ENCODE results near the gene MUC20. TPM values are rescaled to one million over a fixed set of nuclear protein-coding genes. Genes with fewer than 3 reads are reported as not detected.

The MUC20 gene
- total RNA-seq, 3 donors from 2014 or later, result 29.5 to 147 (median 112) TPM

DNA sequence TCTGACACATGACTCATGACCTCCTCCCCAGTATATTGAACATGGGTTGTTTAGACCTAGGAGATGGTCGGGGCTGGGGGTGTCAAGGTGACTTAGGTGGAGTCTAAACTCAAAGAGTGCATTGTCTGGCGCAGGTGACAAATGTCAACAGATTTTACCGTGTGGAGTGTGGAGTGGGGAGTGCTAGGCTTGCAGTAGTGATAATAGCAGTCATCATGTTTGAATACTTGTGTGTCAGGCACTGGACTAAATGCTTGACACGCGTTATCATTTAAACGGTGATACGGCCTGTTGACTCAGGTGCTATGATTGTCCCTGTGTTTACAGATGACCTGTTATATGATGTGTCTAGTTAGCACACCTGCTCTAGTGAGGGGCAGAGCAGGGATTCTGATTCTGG is 30.8 kb downstream of the MUC20 start:
- Histone ChIP-seq H3K9me3 (no peaks in the 10 kb centered on the region), H3K36me3 (ENCODE audit: low read depth) (peaks cover 6% of the 10 kb centered on the region), H3K4me1 (ENCODE audit: low read depth) (peaks cover 3% of the 10 kb centered on the region), H3K4me3 (no peak overlapping the region)
- ATAC-seq (peak; percentile 39), DNase-seq (no peak)
- TF ChIP-seq, protein P1, sequence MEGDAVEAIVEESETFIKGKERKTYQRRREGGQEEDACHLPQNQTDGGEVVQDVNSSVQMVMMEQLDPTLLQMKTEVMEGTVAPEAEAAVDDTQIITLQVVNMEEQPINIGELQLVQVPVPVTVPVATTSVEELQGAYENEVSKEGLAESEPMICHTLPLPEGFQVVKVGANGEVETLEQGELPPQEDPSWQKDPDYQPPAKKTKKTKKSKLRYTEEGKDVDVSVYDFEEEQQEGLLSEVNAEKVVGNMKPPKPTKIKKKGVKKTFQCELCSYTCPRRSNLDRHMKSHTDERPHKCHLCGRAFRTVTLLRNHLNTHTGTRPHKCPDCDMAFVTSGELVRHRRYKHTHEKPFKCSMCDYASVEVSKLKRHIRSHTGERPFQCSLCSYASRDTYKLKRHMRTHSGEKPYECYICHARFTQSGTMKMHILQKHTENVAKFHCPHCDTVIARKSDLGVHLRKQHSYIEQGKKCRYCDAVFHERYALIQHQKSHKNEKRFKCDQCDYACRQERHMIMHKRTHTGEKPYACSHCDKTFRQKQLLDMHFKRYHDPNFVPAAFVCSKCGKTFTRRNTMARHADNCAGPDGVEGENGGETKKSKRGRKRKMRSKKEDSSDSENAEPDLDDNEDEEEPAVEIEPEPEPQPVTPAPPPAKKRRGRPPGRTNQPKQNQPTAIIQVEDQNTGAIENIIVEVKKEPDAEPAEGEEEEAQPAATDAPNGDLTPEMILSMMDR (IDR thresholded peaks at IDR 0.05), result no peak
- intact Hi-C loops (cut with DNase I, micrococcal nuclease), result no loop called here

DNA sequence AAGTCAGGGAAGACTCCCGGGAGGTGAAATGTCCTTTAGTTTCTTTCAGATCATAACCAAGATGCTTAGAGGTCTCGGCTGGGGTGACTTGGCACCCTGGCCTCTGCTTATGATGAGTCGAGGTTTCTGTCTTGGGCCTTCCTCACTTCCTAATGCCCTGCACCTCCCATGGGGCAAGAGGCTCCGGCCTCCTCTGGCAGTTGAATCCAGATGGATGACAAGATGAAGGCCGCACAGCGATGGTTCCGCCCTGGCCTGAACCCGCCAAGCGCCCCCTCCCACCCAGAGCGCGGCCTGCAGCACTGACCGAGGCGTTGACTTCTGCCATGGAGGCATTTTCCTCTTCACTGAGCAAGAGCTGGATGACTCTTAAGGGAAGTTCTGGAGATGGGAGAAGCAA is 31.3 kb downstream of the MUC20 start:
- H3K4me1 ChIP-seq (ENCODE audit: low read depth), result peaks cover 3% of the 10 kb centered on the region
- no peak overlapping the region for H3K4me3 ChIP-seq
- ATAC-seq (no peak), DNase-seq (peak in 1 of 3 donors; percentile 27)
- TF ChIP-seq, protein P1 (IDR thresholded peaks at IDR 0.05), result no peak
- intact Hi-C loops (cut with DNase I, micrococcal nuclease), result no loop called here
- no peaks in the 10 kb centered on the region for H3K9me3 ChIP-seq
- peaks cover 6% of the 10 kb centered on the region for H3K36me3 ChIP-seq (ENCODE audit: low read depth)

DNA sequence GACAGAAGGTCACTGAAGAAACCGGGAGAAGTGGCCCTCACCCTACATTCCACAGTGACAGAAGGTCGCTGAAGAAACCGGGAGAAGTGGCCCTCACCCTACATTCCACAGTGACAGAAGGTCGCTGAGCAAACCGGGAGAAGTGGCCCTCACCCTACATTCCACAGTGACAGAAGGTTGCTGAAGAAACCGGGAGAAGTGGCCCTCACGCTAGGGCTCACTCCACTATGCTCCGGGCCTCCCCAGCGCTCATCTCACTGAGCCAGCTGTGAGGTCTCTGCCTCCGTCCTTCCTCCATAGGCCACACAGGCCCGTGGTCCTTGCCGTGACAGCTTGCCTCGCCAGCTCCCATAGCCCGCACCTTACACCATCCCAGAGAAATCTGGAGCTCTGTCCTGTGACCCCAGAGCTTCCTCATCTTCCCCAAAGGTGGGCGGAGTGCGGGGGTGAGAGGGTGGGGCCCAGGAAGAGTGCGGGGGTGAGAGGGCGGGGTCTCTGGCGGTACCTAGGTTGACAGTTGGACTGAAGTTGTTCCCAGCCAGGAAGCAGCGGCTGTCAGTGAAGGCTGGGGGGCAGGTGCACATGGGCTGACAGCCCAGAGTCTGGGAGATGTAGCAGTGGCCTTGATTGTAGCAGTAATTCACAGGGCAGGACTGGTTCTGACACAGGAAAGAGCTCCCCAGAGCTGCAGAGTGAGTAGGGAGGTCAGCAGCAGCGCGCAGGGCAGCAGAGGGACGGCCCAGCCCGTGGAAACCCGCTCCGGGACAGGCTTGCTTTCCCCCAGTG is 32.0 kb downstream of the MUC20 start:
- H3K4me3 ChIP-seq, result no peak overlapping the region
- peaks cover 6% of the 10 kb centered on the region for H3K36me3 ChIP-seq (ENCODE audit: low read depth)
- peaks cover 3% of the 10 kb centered on the region for H3K4me1 ChIP-seq (ENCODE audit: low read depth)
- H3K9me3 ChIP-seq, result no peaks in the 10 kb centered on the region
- intact Hi-C loops (cut with DNase I, micrococcal nuclease), result no loop called here
- TF ChIP-seq, protein P1 (IDR thresholded peaks at IDR 0.05), result no peak
- ATAC-seq, result peak; percentile 4
- DNase-seq, result peak in 1 of 3 donors; percentile 29

DNA sequence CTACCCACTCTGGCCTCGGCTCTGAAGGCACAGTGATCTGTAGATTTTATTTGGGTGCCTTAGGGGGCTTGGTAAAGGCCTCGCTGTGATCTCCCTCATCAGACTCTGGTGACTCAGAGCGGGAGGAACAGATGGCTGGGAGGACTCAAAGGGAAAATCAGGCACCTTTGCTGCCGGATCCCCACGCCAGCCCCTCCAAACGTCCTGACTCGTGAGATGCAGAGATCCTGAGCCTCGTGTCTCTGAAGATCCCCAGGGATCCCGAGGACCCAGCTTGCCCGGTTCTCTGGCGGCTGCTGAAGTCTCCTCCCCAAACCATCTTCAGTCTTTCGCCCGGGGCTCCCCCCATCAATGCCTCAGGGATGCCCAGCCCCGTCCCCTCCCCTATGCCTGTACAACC is 32.8 kb downstream of the MUC20 start:
- Histone ChIP-seq H3K36me3 (ENCODE audit: low read depth) (peaks cover 6% of the 10 kb centered on the region), H3K9me3 (no peaks in the 10 kb centered on the region), H3K4me3 (no peak overlapping the region), H3K4me1 (ENCODE audit: low read depth) (no peaks in the 10 kb centered on the region)
- TF ChIP-seq, protein P1 (IDR thresholded peaks at IDR 0.05), result no peak
- ATAC-seq, result no peak
- DNase-seq, result peak in 1 of 3 donors; percentile 11
- intact Hi-C loops (cut with DNase I, micrococcal nuclease), result no loop called here

DNA sequence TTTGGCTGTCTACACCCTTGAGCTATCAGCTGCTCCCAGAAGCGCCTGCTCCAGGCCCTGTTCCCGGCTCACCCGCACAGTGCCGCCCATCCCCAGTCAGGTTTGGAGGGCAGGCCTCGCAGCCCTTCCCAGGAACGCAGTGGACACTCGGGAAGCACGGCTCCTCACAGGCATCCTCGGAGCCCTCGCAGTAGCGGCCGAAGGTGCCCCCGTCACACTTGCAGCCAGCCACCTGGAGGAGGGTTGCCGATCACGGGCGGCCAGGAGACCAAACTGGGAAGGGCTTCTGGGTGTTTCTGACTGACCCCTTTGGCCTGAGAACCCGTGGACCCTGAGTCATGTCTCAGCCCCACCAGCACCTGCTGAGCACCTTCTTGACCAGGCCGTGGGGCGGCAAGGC is 33.4 kb downstream of the MUC20 start:
- no peaks in the 10 kb centered on the region for H3K4me1 ChIP-seq (ENCODE audit: low read depth)
- ATAC-seq, result no peak
- H3K9me3 ChIP-seq, result no peaks in the 10 kb centered on the region
- TF ChIP-seq, protein P1 (IDR thresholded peaks at IDR 0.05), result no peak
- H3K4me3 ChIP-seq, result no peak overlapping the region
- H3K36me3 ChIP-seq (ENCODE audit: low read depth), result peaks cover 6% of the 10 kb centered on the region
- DNase-seq, result peak in 1 of 3 donors; percentile 19
- intact Hi-C loops (cut with DNase I, micrococcal nuclease), result no loop called here

Data from mucosa of descending colon (tissue), 3 donors.